CD14-positive monocyte (primary cell): ENCODE data around the gene PROZ. TPM values are rescaled to one million over a fixed set of nuclear protein-coding genes. Genes with fewer than 3 reads are reported as not detected.

Source experiments
- DNase-seq, 3 donors: peaks; one replicate each; pipeline ENCODE4 v3.0.0-alpha.2; 2011 to 2022
- H2AFZ ChIP-seq: 2 replicates; pipeline ENCODE4 v1.6.0; 2012; ENCODE audit warnings: mild to moderate bottlenecking, low read depth, low read length, inconsistent platforms; ENCODE audit not compliant: insufficient read depth, poor library complexity, severe bottlenecking
- H3K27ac ChIP-seq, 2 donors: 1 replicate in 1 of 2; 2 replicates in 1 of 2; pipeline ENCODE4 v1.5.1; 2012 to 2013; ENCODE audit warnings: low read length in 2 of 2, control low read depth in 1 of 2, inconsistent platforms in 1 of 2, low read depth in 1 of 2, mild to moderate bottlenecking in 1 of 2
- H3K27me3 ChIP-seq, 2 donors: one replicate each; pipeline versions ENCODE4 v1.6.0 to v1.6.1; 2011 to 2013; ENCODE audit warnings: low read length in 2 of 2; ENCODE audit not compliant: control insufficient read depth in 2 of 2, insufficient read depth in 2 of 2
- H3K36me3 ChIP-seq, 2 donors: replicated peaks in 1 of 2; 1 replicate in 1 of 2; 2 replicates in 1 of 2; pipeline versions ENCODE4 v1.5.1 to v1.6.1; 2012 to 2013; ENCODE audit warnings: low read length in 2 of 2, control low read depth in 1 of 2, inconsistent platforms in 1 of 2, mild to moderate bottlenecking in 1 of 2; ENCODE audit not compliant: insufficient read depth in 2 of 2, control insufficient read depth in 1 of 2
- H3K4me1 ChIP-seq, 2 donors: 1 replicate in 1 of 2; 2 replicates in 1 of 2; pipeline versions ENCODE4 v1.5.1 to v1.6.1; 2012 to 2013; ENCODE audit warnings: low read length in 2 of 2, control low read depth in 1 of 2, inconsistent platforms in 1 of 2, mild to moderate bottlenecking in 1 of 2, moderate library complexity in 1 of 2; ENCODE audit not compliant: insufficient read depth in 2 of 2, control insufficient read depth in 1 of 2
- H3K4me2 ChIP-seq: replicated peaks from 2 replicates; pipeline ENCODE3; 2012; ENCODE audit warnings: low read length, moderate library complexity, mild to moderate bottlenecking; ENCODE audit not compliant: poor library complexity, severe bottlenecking; ENCODE audit errors: extremely low read depth
- H3K4me3 ChIP-seq, 3 experiments: fragments of 200-600 bp in 1 of 3; sonication (generic) in 1 of 3; replicated peaks in 1 of 3; 1 replicate in 2 of 3; 2 replicates in 1 of 3; pipeline ENCODE4 v1.5.1; 2011 to 2013; ENCODE audit warnings: low read length in 3 of 3, mild to moderate bottlenecking in 3 of 3, control low read depth in 2 of 3, low read depth in 2 of 3, inconsistent platforms in 1 of 3, moderate library complexity in 1 of 3
- H3K79me2 ChIP-seq: 2 replicates; pipeline ENCODE4 v1.6.0; 2012; ENCODE audit warnings: mild to moderate bottlenecking, control low read depth, inconsistent platforms, low read length, moderate library complexity; ENCODE audit not compliant: insufficient read depth
- H3K9ac ChIP-seq: 2 replicates; pipeline ENCODE4 v1.6.0; 2017; ENCODE audit warnings: low read length, mild to moderate bottlenecking; ENCODE audit not compliant: insufficient read depth, poor library complexity, severe bottlenecking
- H3K9me3 ChIP-seq, 2 donors: replicated peaks in 1 of 2; 1 replicate in 1 of 2; 2 replicates in 1 of 2; pipeline versions ENCODE4 v1.5.1 to v1.6.1; 2012 to 2013; ENCODE audit warnings: low read length in 2 of 2, control low read depth in 1 of 2; ENCODE audit not compliant: control insufficient read depth in 1 of 2, insufficient read depth in 1 of 2
- H4K20me1 ChIP-seq: 2 replicates; pipeline ENCODE4 v1.6.0; 2012; ENCODE audit warnings: mild to moderate bottlenecking, low read length, control low read depth, moderate library complexity; ENCODE audit not compliant: insufficient read depth
- H3K27ac Mint-ChIP-seq, 7 donors: one replicate each; pipeline ENCODE4 v1.8.0; 2020; ENCODE audit warnings: mild to moderate bottlenecking in 7 of 7, mixed read lengths in 7 of 7, moderate library complexity in 6 of 7, inconsistent platforms in 2 of 7
- H3K27me3 Mint-ChIP-seq, 3 donors: one replicate each; pipeline ENCODE4 v1.8.0; 2021 to 2022; ENCODE audit warnings: low read depth in 3 of 3, mild to moderate bottlenecking in 3 of 3, mixed read lengths in 3 of 3, moderate library complexity in 3 of 3, inconsistent platforms in 1 of 3
- H3K36me3 Mint-ChIP-seq, 2 donors: one replicate each; pipeline ENCODE4 v1.8.0; 2020; ENCODE audit warnings: mixed read lengths in 2 of 2, inconsistent platforms in 1 of 2, mild to moderate bottlenecking in 1 of 2
- H3K4me1 Mint-ChIP-seq: one replicate; pipeline ENCODE4 v1.8.0; 2020; ENCODE audit warnings: mild to moderate bottlenecking, mixed read lengths
- H3K4me3 Mint-ChIP-seq, 2 donors: one replicate each; pipeline ENCODE4 v1.8.0; 2020; ENCODE audit warnings: mild to moderate bottlenecking in 2 of 2, mixed read lengths in 2 of 2, moderate library complexity in 1 of 2
- H3K9me3 Mint-ChIP-seq, 7 donors: one replicate each; pipeline ENCODE4 v1.8.0; 2020 to 2022; ENCODE audit warnings: mixed read lengths in 7 of 7, mild to moderate bottlenecking in 6 of 7, moderate library complexity in 6 of 7, inconsistent platforms in 2 of 7
- CTCF ChIP-seq: fragments of 200-600 bp; IDR thresholded peaks from one replicate; pipeline ENCODE4 v1.8.0; 2022; ENCODE audit warnings: antibody characterized with exemption, mild to moderate bottlenecking
- WGBS: methylation state at CpG from one replicate; pipeline ENCODE4 v1.1.5; 2013; ENCODE audit warnings: missing lambda C conversion rate; ENCODE audit not compliant: insufficient coverage; 5-methylcytosine and 5-hydroxymethylcytosine counted together
- intact Hi-C, 2 donors: fragments of 100-400 bp; cut with micrococcal nuclease; formaldehyde crosslinking; loops; one replicate each; pipeline versions ENCODE4 v1.15.0 to v1.15.1; 2023
- polyA plus RNA-seq, 3 donors: library from polyadenylated mRNA; depleted of rRNA in 1 of 3; unstranded in 2 of 3; stranded (reverse) in 1 of 3; fragments of 300-500 nt in 2 of 3; fragments of >200 nt in 1 of 3; fragmentation: Illumina TruSeq in 2 of 3; gene quantifications; 1 replicate in 2 of 3; 2 replicates in 1 of 3; pipeline ENCODE4 v1.2.3, GENCODE V29; 2012 to 2021

PROZ gene
- polyA plus RNA-seq, 3 donors = not detected

GRCh38 chr13:113209759-113210421 lies 51.4 kb downstream of the PROZ start:
- Histone ChIP-seq H3K27ac (peak overlapping the region; percentile 44 to 87), H3K4me2 (peak overlapping the region; percentile 81), H3K9me3 (no peaks in the 10 kb centered on the region), H3K36me3 (peaks cover 4 to 41% of the 10 kb centered on the region in 2 donors), H3K79me2 (peaks cover 84% of the 10 kb centered on the region), H3K9ac (peak overlapping the region; percentile 98), H3K27me3 (no peaks in the 10 kb centered on the region), H4K20me1 (peaks cover 47% of the 10 kb centered on the region), H3K4me3 (peak overlapping the region; percentile 69 to 90 (median 76)), H3K4me1 (peaks cover 14 to 30% of the 10 kb centered on the region in 2 donors), H2AFZ (peak overlapping the region; percentile 93)
- Mint-ChIP-seq H3K4me1 (peaks cover 39% of the 10 kb centered on the region), H3K27me3 (no peaks in the 10 kb centered on the region), H3K36me3 (peaks cover 12 to 35% of the 10 kb centered on the region in 2 donors), H3K9me3 (peaks cover 0 to 2% (median 0%) of the 10 kb centered on the region in 7 donors), H3K4me3 (peak overlapping the region; percentile 79 to 90), H3K27ac (peak overlapping the region; percentile 66 to 88 (median 79))
- peak; percentile 30 to 46 (median 42) for DNase-seq
- WGBS = under 1% methylated on average over 55 of the region's 67 CpGs
- intact Hi-C loops = loop anchor here (2.0 to 10.0 kb wide), 7 partner anchors 55 to 628 kb away; partner anchors contain the start of genes LAMP1 (in 2 of the 2), DCUN1D2 (in 1 of the 2) and TUBGCP3 (in 1 of the 2)
- no peak for TF ChIP-seq CTCF

GRCh38 chr13:113210833-113211232 lies 52.4 kb downstream of the PROZ start:
- no peak for DNase-seq
- peaks cover 11 to 31% of the 10 kb centered on the region in 2 donors for H3K36me3 Mint-ChIP-seq
- no peaks in the 10 kb centered on the region for H3K9me3 ChIP-seq
- H2AFZ ChIP-seq = no peak overlapping the region
- H3K4me1 ChIP-seq = peaks cover 14 to 30% of the 10 kb centered on the region in 2 donors
- peak overlapping the region in 1 of 2 donors; percentile 87 for H3K27ac ChIP-seq
- peaks cover 57% of the 10 kb centered on the region for H4K20me1 ChIP-seq
- peak overlapping the region; percentile 81 for H3K4me2 ChIP-seq
- no peaks in the 10 kb centered on the region for H3K27me3 ChIP-seq
- H3K9me3 Mint-ChIP-seq = peaks cover 0 to 2% (median 0%) of the 10 kb centered on the region in 7 donors
- no peak overlapping the region for H3K9ac ChIP-seq
- intact Hi-C loops = loop anchor here in 1 of 2 donors (5.0 to 10.0 kb wide), 2 partner anchors 84 to 281 kb away; partner anchors contain the start of genes DCUN1D2 and LAMP1
- H3K27ac Mint-ChIP-seq = peak overlapping the region in 3 of 7 donors; percentile 1 to 51 (median 20)
- H3K4me3 ChIP-seq = peak overlapping the region in 1 of 3 experiments; percentile 90
- peaks cover 4 to 41% of the 10 kb centered on the region in 2 donors for H3K36me3 ChIP-seq
- WGBS = no CpG with 5 or more reads among the region's 6 CpGs
- H3K27me3 Mint-ChIP-seq = no peaks in the 10 kb centered on the region
- H3K4me1 Mint-ChIP-seq = peaks cover 33% of the 10 kb centered on the region
- no peak for TF ChIP-seq CTCF
- H3K79me2 ChIP-seq = peaks cover 84% of the 10 kb centered on the region
- H3K4me3 Mint-ChIP-seq = peak overlapping the region; percentile 24 to 79
